CD4-positive, alpha-beta T cell treated with Interleukin-1 beta for 1 hour (primary cell): ENCODE data around the gene SCRG1.

Experiments
- DNase-seq, 2 donors: peaks; one replicate each; pipeline ENCODE4 v3.0.0-alpha.2; 2020 to 2022

SCRG1 gene

DNA sequence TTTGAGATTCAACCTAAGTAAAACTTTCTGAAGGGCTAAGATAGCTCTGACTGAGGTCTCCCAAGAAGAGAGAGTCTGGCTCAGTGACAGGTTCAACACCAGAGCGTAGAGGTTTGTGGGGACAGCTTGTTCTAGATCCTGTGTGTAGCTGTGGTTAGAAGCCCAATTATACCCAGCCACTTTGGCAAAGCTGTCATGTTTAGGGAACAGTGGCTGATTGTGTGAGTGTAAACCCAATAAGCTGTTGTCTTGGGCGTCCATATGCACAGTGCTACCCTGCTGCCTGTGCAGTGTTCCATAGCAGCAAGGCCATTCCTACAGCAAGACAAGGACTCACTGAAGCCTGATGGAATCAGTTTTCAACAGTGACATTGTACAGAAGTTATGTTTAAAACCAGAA is 11.2 kb upstream of the SCRG1 start:
- DNase-seq, result no peak

DNA sequence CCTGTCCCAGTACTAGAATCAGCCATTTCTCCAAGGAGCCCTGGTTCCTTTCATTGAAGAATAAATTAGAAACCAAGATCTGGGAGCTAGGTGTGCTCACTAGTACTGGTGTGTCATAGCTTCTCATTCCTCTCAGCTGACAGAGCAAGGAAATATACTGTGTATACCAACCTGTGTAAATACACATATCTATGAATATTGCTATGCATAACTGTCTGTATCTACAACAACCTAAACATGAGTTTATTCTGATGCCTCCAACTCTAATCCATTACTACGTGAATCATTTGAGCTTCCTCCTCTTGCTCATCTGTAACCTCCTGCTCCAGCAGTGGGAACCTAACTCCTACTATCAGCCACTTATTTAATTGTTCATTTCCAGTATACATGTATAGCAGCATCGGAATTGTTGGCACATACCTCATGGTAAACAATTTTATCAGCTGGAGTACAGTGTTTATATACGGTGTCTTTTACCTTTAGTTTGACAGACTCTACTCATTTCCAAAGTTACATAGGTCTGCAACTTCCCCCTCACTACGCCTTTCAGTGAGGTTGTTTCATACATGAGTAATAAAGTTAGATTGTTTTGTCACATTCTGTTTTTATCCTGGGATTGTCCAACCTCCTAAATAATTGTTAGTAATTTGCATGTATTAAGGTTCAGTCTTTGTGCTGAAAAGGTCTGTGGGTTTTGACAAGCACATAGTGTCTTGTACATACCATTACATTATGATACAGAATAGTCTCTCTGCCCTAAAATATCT is 7.1 kb upstream of the SCRG1 start:
- no peak for DNase-seq

DNA sequence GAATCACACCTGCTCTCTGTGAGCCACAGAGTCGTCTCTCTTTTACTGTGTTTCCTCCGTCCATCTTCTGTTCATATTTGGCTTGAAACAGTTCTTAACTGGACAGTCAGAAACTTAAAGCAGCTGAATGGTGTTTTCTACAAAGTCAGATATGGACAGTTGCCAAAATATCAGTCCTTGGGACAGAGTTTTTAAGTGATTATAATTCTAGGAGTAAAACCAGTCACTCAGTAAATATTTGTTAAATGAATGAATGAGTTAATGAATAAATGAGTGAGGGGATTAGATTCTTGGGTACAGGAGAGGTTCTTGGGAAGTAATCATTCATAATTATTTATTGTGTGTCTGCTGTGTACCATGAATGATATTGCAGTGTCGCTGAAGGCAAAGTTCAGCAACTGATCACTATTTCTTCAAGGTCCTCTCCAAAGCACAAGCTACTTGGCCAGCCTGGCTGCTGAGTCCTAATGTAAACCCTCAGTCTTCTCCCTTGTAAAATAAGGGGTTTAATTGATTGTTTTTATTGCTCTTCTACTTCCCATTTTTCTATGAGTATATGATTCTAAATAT is 5.5 kb upstream of the SCRG1 start:
- DNase-seq, result no peak

DNA sequence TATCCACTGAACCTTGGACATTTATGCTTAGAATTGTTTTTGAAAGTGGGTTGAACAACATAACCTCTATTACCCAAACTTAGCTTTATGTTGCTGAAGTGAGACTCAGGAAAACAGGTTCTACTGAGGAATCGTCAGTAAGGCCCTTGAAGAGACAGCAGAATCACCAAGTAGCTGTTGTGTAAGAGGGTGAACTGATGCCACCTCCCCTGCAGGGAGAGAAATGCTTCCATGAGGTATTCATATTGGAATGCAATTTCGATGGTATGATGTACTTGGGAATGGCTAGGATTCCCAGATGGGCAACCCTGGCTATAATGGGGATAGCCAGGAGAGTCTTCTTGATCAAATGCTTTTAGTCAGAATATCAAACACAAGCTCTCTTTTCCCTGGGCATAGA is 4.1 kb upstream of the SCRG1 start:
- no peak for DNase-seq

DNA sequence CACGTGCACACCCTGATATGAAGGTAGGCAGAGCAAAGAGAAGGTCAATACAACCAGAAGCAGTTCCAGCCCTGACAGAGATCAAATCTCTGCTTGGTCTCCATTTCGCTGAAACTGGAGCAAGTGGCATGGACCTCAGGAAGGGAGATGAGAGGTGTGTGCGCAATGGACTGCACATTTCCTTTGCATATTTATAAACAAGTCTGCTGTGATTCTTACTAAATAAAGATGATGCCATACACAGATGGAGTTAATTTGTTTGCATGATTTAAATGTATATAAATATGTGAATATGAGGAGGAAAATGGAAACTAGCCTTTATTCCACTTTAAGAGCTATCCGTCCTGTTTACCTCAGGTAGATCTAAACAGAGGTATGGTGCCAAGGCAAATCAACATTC is 2.1 kb upstream of the SCRG1 start:
- DNase-seq, result no peak

DNA sequence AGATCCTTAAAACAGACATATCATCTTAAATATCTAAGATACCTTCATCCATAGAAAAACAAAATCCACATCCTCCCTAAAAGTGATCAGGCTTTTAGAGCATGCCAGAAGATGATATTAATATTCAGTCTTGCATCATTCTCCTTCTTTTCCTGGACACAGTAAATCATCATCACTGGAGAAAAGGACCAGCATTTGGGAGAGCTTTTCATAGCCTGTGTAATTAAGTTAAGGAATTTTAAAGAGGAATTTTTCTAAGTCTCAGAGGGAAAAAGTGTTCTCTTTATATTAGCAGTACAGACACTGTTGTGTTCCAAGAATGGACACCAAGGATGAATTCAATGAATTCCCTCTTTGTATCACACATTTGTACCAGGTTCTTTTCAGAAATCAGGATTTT is 696 bp downstream of the SCRG1 start:
- no peak for DNase-seq

DNA sequence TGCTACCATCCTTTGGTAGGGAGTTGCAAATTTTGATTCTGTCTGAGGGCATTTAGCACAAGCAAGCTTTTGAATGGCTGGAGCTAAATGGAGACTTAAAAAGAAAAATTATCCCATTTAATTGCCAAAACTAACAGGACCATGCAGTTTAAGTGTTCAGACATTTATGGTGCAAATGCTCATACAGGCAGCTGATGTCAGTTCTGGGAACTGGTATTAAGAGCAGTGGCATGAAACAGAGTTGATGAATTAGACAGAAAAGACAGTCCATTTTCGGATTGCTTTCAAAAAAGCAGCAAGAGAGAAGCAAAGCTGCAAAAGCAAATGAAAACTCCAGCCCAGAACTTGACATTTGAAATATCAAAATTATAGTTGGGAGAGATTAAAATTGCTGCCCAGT is 1.3 kb downstream of the SCRG1 start:
- no peak for DNase-seq

DNA sequence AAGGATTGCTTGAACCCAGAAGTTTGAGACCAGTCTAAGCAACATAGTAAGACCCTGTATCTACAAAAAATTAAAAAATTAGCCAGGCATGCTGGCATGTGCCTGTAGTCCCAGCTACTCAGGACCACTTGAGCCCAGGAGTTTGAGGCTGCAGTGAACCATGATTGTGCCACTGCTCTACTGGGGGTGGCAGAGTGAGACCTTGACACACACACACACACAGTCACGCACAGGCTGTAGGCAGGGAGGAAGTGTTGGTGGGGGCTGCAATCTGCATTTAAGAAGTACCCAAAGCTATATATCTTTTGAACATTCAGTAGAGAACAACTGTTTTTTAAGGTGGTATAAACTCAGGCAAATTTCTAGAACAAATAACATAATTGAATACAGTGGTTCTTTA is 7.2 kb downstream of the SCRG1 start:
- no peak for DNase-seq

DNA sequence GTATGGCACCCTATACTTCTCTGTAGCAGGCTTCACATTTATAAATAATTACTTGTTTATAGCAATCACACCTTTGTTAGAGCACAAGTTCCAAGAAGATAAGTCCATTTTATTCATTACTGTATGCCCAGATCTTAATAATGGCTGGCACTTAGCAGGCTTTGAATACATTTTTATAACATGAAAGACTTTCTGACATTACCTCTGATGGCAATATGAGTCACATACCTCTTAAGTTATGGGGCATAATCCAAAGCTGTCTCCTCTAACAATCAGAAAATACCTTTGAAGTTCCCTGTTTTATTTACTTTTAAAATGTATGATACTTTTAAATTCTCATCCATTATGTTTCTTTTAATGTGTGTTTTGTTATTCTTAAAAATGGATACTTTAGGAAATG is 12.2 kb downstream of the SCRG1 start:
- no peak for DNase-seq

DNA sequence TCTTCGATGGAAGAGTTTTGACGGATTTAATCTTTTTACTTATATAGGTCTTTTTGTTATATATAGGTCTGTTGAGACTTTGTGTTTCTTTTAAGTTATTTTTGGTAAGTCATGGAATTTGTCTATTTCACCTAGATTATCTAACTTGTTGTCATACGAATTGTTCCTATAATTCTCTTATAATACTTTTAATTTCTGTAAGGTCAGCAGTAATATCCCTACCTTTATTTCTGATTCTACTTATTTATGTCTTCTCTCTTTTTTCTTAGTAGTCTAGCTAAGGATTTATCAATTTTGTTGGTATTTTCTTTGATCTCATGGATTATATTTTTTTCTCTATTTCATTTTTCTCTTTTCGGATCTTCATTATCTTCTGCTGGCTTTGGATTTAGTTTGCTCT is 16.6 kb downstream of the SCRG1 start:
- DNase-seq, result no peak

DNA sequence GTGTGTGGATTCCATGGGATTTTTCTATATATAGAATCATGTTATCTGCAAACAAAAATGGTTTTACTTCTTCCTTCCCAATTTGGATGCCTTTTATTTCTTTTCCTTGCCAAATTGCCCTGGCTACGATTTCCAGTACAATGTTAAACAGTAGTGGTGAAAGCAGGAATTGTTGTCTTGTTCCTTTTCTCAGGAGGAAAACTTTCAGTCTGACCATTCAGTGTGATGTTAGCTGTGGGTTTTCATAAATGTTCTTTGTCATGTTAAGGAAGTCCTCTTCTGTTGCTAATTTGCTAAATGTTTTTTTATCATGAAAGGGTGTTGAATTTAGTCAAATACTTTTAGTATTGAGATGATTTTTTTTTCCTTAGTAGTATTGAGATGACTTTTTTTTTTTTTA is 17.3 kb downstream of the SCRG1 start:
- no peak for DNase-seq

DNA sequence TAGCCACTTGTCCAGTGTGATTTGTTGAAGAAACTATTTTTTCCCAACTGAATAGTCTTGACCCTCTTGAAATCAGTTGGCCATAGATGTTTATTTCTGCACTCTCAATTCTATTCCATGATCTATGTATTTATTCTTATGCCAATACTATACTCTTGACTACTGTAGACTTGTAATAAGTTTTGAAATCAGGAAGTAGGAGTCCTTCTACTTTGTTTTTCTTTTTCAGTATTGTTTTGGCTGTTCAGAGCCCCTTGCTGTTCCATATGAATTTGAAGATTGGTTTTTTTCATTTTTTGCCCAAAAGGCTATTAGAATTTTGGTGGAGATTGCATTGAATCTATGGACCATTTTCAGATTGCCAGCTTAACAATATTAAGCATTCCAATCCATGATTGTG is 17.9 kb downstream of the SCRG1 start:
- no peak for DNase-seq

DNA sequence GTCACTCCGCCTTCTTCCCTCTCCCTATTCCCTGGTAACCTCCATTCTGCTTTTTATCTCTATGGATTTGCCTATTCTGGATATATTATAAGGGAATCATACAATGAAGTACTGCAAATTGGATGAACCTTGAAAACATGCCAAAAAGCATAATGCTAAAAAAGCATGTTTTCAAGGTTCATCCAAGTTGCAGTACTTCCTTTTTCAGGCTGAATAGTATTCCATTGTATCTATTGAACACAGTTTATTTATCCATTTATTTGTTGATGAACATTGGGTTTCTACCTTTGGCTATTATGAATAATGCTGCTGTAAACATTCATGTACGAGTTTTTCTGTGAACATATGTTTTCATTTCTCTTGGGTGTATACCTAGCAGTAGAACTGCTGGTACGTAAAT is 19.0 kb downstream of the SCRG1 start:
- no peak for DNase-seq

DNA sequence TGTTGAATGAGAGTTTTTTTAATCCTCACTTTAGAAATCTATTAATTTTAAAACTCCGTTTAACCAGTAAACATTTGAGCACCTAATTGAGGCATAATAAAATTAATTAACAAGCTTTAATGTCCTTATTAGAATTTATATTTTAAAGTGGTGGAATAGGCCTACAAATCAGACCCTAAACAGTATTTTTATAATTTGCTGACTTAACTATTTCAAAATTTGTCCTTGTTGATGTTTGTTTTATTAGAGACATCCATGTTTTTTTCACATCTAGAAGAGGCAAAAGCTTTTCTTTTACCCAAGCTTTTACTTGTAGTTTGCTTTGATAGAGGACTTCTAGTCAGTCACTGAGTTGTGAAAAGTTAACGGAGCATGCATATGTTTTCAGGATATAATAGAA is 24.3 kb downstream of the SCRG1 start:
- no peak for DNase-seq

DNA sequence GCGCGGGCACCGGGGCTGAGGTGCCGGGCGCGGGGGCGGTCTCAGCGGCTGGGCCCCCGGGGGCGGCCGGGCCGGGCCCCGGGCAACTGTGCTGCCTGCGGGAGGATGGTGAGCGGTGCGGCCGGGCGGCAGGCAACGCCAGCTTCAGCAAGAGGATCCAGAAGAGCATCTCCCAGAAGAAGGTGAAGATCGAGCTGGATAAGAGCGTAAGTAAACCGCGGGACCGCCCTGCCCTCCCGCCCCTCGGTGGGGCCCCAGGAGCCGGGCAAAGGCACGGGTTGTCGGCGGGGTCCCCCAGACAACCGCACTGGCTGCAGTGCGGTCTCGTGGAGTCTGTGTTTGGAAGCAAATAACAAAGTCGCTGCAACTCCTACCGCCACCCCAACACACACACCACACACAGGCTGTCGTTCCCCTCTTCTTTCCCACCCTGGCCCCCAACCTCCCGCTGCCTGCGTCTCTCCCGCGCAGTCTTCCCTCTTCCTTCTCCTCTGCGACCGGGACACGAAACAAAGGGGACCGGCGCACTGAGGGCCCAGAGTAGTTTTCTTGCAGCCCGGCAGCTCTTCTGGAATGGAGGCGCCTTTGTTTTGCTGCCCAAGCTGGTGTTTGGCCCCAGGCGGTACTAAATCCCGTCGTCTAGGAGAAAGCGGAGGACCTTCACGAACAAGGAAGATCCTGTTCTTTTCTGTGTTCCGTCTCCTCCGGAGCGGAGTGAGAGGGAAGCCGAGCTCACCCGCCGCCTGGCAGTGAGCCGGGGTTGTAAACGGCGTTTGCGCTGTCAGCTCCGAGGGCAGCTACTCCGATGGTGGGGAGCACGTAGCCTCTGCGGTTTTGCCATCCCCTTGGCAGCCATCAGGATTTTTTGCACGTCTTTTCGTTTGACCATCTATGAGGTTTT is 27.4 kb downstream of the SCRG1 start:
- peak; percentile 34 to 42 for DNase-seq

DNA sequence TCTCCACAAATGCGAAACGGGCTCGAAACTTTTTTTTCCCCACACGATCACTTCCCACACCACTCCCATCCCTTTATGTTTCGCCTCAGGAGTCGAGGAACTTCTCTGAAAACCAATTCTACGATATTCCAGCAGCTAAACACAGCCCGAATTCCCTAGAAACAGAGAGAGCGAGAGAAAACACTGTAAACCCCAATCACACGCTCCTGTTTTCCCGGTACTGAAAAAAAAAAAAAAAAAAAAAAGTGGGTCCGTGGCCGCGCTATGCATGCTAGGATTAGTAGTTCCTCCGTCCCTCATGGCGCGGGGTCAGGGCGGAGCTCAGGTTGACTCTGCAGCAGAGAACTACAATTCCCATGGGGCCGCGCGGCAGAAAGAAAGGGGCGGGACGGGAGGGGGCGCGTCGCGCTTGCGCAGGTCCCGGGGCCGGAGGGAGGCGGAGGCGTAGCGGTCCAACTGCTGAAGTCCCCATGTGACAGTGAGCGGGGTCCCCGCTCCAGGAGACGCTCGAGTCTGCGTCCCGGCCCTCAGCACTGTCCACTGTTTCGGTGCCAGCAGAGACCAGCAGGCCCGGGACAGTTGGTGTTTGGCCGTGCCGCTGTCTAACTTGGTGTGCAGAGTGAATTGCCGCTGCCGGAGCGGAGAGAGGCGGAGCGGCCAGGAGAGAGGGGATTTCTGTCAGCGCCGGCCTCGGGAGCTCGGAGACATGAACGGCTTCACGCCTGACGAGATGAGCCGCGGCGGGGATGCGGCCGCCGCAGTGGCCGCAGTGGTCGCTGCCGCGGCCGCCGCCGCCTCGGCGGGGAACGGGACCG is 28.2 kb downstream of the SCRG1 start, which contains the start of gene SAP30:
Gene SAP30, plus strand, starts transcription at position 478 of the 815 bp plus-strand sequence. Its CDS starts 229 bp downstream, at position 707.
- peak; percentile 97 for DNase-seq

DNA sequence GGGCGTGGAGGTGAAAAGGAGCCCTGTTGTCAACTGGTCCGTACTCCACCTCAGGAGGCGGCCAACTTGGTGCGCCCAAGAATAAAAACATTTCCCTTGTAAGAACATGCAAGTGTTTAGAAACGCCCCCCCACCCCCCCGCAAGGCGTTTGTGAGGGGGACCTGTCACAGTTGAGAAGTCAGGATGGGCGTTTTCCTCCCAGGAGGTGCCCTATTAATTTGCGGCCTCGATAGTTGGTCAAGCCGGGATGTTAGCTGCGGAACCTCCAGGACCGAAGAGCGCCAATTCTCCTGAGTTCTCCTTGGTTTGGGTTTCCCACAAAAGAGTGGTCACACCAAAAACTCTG is 28.8 kb downstream of the SCRG1 start:
- DNase-seq, result peak; percentile 72 to 73

DNA sequence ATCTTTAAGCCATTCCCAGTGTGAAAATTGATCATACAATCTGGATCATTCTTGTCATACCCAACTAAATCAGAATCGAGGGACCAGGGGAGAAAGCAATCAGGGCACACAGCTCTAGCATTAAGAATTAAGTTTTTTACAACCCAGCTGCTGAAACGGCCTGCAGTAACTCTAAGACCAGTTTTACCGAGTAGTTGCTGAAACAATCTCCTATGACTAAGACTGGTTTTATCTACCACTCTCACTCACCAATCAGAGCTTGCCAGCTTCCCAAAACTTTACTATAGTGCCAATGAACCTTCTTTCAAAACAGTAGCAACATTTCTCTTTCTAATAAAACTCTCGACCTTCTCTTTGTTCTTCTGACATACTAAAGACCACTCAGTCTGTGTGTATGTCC is 31.0 kb downstream of the SCRG1 start:
- no peak for DNase-seq

DNA sequence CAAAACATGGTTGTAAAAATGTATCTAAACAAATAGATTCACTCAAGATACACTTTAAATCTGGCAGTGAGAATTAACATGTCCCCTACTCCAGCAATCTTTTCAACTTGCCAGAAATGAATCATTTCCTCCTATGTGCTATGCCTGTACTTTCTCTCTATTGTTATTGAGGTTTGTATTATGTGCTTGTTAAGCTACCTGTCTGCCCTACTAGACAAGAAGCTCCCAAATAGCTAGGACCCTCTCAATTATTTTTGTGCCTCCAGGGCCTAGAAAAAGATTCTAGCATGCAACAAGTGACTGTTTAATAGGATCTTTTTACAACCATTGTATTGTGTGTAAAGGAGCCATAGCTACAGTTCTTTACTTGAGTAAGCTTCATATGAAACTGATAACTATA is 31.6 kb downstream of the SCRG1 start:
- DNase-seq, result no peak

DNA sequence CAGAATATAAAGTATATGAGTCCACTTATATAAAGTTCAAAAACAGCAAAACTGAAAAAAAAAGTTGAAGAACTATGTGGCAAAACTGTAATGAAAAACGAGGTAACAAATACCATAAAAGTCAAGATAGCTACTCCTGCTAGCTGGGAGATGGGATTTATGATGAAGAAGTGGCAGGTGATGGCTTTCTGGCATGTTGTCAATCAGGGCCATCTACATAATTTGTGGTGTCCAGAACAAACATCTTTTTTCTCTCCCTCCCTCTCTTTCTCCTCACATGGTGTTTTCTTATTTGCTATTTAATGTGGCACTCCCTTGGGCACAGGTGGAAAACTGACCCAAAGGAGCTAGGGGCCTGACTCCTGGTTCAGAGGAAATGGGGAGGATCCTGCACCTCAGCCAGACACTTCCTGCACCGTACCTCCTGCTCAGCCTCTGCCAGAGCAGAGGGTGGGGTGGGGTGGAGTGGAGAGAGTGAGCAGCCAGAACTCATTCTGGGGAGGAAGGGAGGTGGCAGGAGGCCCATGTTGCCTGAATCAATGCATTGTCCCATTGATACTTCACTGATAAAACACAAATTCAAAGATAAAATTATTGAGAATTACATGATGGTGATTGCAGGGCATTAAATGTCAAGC is 33.4 kb downstream of the SCRG1 start:
- no peak for DNase-seq

DNA sequence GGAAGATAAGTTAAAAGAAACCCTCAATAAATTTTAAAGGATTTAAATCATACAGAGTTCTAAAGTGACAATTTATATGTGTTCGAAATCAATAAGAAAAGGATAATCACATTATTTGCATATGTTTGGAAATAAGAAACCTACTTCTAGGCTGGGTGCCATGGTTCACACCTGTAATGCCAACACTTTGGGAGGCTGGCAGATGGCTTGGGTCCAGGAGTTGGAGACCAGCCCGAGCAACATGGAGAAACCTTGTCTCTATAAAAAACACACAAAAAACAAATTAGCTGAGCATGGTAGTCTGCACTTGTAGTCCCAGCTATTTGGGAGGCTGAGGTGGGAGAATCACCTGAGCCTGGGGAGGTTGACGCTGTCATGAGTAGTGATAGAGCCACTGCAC is 36.2 kb downstream of the SCRG1 start:
- no peak for DNase-seq

DNA sequence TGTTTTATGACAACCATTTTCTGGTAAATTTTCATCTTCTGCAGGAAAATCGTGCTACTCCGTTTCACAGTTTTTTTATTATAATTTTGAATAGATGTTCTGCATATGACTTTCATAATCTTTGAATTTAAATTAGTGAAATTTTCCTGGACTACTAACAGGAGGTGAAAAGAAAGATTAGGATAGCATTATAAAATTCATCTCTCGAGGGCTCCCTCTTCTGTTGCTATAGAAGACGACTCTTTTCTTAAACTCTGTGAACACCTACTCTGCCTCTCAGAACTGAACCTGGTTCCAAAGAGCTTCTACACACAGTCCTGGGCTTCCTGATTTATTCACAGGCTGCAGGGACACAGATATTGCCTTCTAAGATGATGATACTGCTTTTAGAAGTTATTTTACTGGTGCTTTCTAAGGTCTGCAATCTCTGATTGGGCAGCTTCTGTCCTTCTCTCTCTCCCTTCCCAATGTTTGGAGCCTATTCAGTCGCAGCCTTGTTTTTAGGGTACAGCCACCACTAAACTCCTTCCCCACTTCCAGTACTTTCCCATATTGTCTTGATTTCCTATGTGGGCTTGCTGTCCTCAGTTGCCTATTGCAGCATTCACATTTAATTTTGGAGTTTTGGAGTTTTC is 38.2 kb downstream of the SCRG1 start:
- DNase-seq, result no peak
